Liver (tissue), 9 donors: ENCODE results near the gene ATF7. TPM values are rescaled to one million over a fixed set of nuclear protein-coding genes. Genes with fewer than 3 reads are reported as not detected.

Experiments
- DNase-seq: peaks from one replicate; pipeline ENCODE4 v3.0.0-alpha.2; 2017; ENCODE audit warnings: low spot score
- H3K27ac ChIP-seq, 2 donors: one replicate each; pipeline ENCODE4 v1.7.0; 2013; ENCODE audit warnings: inconsistent platforms in 2 of 2, low read length in 2 of 2, control low read depth in 1 of 2, low read depth in 1 of 2, mild to moderate bottlenecking in 1 of 2
- H3K27me3 ChIP-seq, 4 donors: one replicate each; pipeline versions ENCODE4 v1.6.1 to v1.7.0; 2013; ENCODE audit warnings: low read length in 3 of 4, inconsistent platforms in 1 of 4, mild to moderate bottlenecking in 1 of 4, moderate library complexity in 1 of 4; ENCODE audit not compliant: control insufficient read depth in 4 of 4, insufficient read depth in 4 of 4
- H3K36me3 ChIP-seq, 4 donors: one replicate each; pipeline versions ENCODE4 v1.6.1 to v1.7.0; 2013; ENCODE audit warnings: low read length in 3 of 4, mild to moderate bottlenecking in 3 of 4, low read depth in 1 of 4, moderate library complexity in 1 of 4; ENCODE audit not compliant: control insufficient read depth in 4 of 4, insufficient read depth in 3 of 4
- H3K4me1 ChIP-seq, 4 donors: one replicate each; pipeline versions ENCODE4 v1.6.1 to v1.7.0; 2013; ENCODE audit warnings: low read length in 3 of 4, mild to moderate bottlenecking in 3 of 4, moderate library complexity in 1 of 4; ENCODE audit not compliant: control insufficient read depth in 4 of 4, insufficient read depth in 4 of 4
- H3K4me3 ChIP-seq, 3 donors: one replicate each; pipeline versions ENCODE4 v1.6.1 to v1.7.0; 2013; ENCODE audit warnings: low read length in 3 of 3, control low read depth in 1 of 3, low read depth in 1 of 3, mild to moderate bottlenecking in 1 of 3
- H3K9ac ChIP-seq, 2 donors: one replicate each; pipeline ENCODE4 v1.7.0; 2013; ENCODE audit warnings: low read length in 2 of 2, mild to moderate bottlenecking in 2 of 2, moderate library complexity in 2 of 2, control low read depth in 1 of 2, low read depth in 1 of 2
- H3K9me3 ChIP-seq, 4 donors: one replicate each; pipeline versions ENCODE4 v1.6.1 to v1.7.0; 2013; ENCODE audit warnings: low read length in 3 of 4; ENCODE audit not compliant: control insufficient read depth in 4 of 4
- EGR1 ChIP-seq, 2 donors: IDR thresholded peaks; 2 replicates each; pipeline ENCODE4 v1.6.1; 2016 to 2018; ENCODE audit warnings: antibody characterized with exemption in 2 of 2, low read depth in 2 of 2
- FOXA1 ChIP-seq: IDR thresholded peaks from 2 replicates; pipeline ENCODE4 v1.6.1; 2016; ENCODE audit warnings: antibody characterized with exemption
- FOXA2 ChIP-seq: IDR thresholded peaks from 2 replicates; pipeline ENCODE4 v1.6.1; 2016; ENCODE audit warnings: antibody characterized with exemption
- GABPA ChIP-seq, 2 donors: IDR thresholded peaks in 1 of 2; conservative IDR thresholded peaks in 1 of 2; 2 replicates each; pipeline ENCODE4 v1.6.1; 2016; ENCODE audit warnings: antibody characterized with exemption in 2 of 2, mild to moderate bottlenecking in 1 of 2, moderate library complexity in 1 of 2
- HNF4A ChIP-seq, 2 donors: conservative IDR thresholded peaks; 2 replicates each; pipeline ENCODE4 v1.6.1; 2016; ENCODE audit warnings: antibody characterized with exemption in 2 of 2, mild to moderate bottlenecking in 2 of 2
- HNF4G ChIP-seq: IDR thresholded peaks from 2 replicates; pipeline ENCODE4 v1.6.1; 2016; ENCODE audit warnings: antibody characterized with exemption
- JUND ChIP-seq, 2 donors: IDR thresholded peaks; 2 replicates each; pipeline ENCODE4 v1.6.1; 2016; ENCODE audit warnings: antibody characterized with exemption in 2 of 2
- NR2F2 ChIP-seq: IDR thresholded peaks from 2 replicates; pipeline ENCODE4 v1.6.1; 2016; ENCODE audit warnings: antibody characterized with exemption
- RAD21 ChIP-seq, 2 donors: IDR thresholded peaks; 2 replicates each; pipeline ENCODE4 v1.6.1; 2016; ENCODE audit warnings: antibody characterized with exemption in 2 of 2, mild to moderate bottlenecking in 2 of 2
- RXRA ChIP-seq, 2 donors: IDR thresholded peaks; 2 replicates each; pipeline ENCODE4 v1.6.1; 2017 to 2018; ENCODE audit warnings: antibody characterized with exemption in 2 of 2, mild to moderate bottlenecking in 1 of 2
- SP1 ChIP-seq: IDR thresholded peaks from 2 replicates; pipeline ENCODE4 v1.6.1; 2018; ENCODE audit warnings: antibody characterized with exemption, mild to moderate bottlenecking
- TAF1 ChIP-seq: conservative IDR thresholded peaks from 2 replicates; pipeline ENCODE4 v1.6.1; 2016; ENCODE audit warnings: antibody characterized with exemption, mild to moderate bottlenecking
- YY1 ChIP-seq: IDR thresholded peaks from 2 replicates; pipeline ENCODE4 v1.6.1; 2016; ENCODE audit warnings: antibody characterized with exemption, mild to moderate bottlenecking
- WGBS: extraction: QIAGEN DNeasy Blood & Tissue Kit; methylation state at CpG from one replicate; pipeline ENCODE4 v1.1.7; 2013; 5-methylcytosine and 5-hydroxymethylcytosine counted together
- polyA plus RNA-seq, 2 donors: library from polyadenylated mRNA; stranded (reverse) in 1 of 2; unstranded in 1 of 2; fragments of 200-250 nt in 1 of 2; fragments of >200 nt in 1 of 2; fragmentation: Nextera tagmentation in 1 of 2; extraction: Ambion mirVana in 1 of 2; gene quantifications; one replicate each; pipeline versions ENCODE4 v1.2.1 to v1.2.3, GENCODE V29; 2013 to 2015
- total RNA-seq, 2 donors: library from RNA; depleted of rRNA; stranded (reverse); fragments of >200 nt; gene quantifications; one replicate each; pipeline ENCODE4 v1.2.3, GENCODE V29; 2014
- TF ChIP-seq, protein P1 (sequence below): IDR thresholded peaks from 2 replicates; pipeline ENCODE4 v1.6.1; 2016; ENCODE audit warnings: antibody characterized with exemption, mild to moderate bottlenecking
- TF ChIP-seq, protein P2 (sequence below): fragments of 150-350 bp; IDR thresholded peaks from 2 replicates; pipeline ENCODE4 v1.5.1; 2017; ENCODE audit warnings: improper control_type of control experiment, low read depth, low read length; ENCODE audit not compliant: missing input control
- TF ChIP-seq, protein P3 (sequence below): IDR thresholded peaks from 2 replicates; pipeline ENCODE4 v1.6.1; 2016; ENCODE audit warnings: antibody characterized with exemption
- TF ChIP-seq, protein P4 (sequence below): IDR thresholded peaks from 2 replicates; pipeline ENCODE4 v1.6.1; 2016; ENCODE audit warnings: antibody characterized with exemption
- TF ChIP-seq, protein P5 (sequence below): IDR thresholded peaks from 2 replicates; pipeline ENCODE4 v1.6.1; 2016; ENCODE audit warnings: antibody characterized with exemption
- donor health status: healthy.
- donor health status: healthy.
- donor health status: healthy.
- donor health status: healthy.
- donor health status: healthy.

ATF7 gene
- total and polyA plus RNA-seq, 4 donors: 5.3 to 14.5 (median 9.9) TPM

DNA sequence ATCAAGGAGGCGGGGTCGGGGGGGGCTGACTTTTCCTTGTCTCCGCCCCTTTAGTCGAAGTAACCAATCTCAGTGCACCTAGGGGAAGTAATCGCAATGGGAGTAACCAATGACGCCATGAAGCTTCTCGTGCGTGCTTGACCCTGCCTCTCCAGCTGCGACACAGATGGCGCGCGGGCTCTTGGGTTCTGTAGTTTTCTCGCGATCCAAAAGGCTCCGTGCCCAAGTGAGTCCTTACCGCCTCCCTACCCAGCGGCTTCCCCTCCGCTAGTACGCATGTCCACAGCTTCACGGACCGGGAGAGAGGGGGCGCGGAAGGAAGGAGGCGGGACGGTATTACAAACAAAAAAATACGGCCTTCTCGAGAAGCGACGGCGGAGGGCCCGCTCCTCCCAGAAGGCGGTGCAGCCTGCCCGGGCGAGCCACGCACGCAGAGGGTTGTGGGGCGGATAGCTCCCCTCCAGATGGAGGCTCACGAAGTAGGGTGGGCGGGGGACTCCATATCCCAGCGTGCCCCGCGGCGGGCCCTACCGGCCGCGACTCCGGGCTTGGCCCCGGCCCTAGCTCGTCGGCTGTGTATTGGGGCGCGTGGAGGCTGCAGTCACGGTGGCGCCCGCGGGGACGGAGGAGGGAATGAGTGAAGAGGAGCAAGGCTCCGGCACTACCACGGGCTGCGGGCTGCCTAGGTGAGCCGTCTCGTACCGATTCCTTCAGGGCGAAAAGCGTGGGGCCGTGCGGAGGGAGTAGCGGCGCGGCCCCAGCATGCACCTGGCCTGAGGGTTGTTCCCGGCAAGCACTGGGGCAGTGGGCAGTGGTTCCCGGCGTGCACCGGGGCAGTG is 125.2 kb downstream of the ATF7 start, which contains the start of gene TARBP2:
TARBP2 (plus strand) TSS at position 508 of the 839 bp plus-strand sequence; CDS start at position 634, 126 bp downstream.
- Histone ChIP-seq H3K9me3 (no peaks in the 10 kb centered on the region), H3K9ac (peak within 1 kb of the TSS; percentile 92 to 100), H3K4me1 (peaks cover 5 to 33% (median 21%) of the 10 kb centered on the region in 4 donors), H3K27me3 (no peaks in the 10 kb centered on the region), H3K36me3 (peaks cover 0 to 7% (median 1%) of the 10 kb centered on the region in 4 donors), H3K4me3 (peak within 1 kb of the TSS; percentile 74 to 91 (median 80)), H3K27ac (peak within 1 kb of the TSS; percentile 98 to 99)
- TF ChIP-seq TAF1 (peak; percentile 26), NR2F2 (no peak), EGR1 (IDR thresholded peaks at IDR 0.05; ENCODE audit: low read depth in 2 of 2) (peak in 1 of 2 donors; percentile 44), RAD21 (IDR thresholded peaks at IDR 0.05) (no peak), GABPA (IDR thresholded peaks at IDR 0.05 in 1 of 2, conservative IDR thresholded peaks at IDR 0.05 in 1 of 2) (peak in 1 of 2 donors; percentile 22), FOXA2 (no peak), JUND (IDR thresholded peaks at IDR 0.05) (peak; percentile 14 to 76), YY1 (peak; percentile 89), FOXA1 (no peak), HNF4G (no peak), RXRA (IDR thresholded peaks at IDR 0.05) (peak; percentile 13 to 53), SP1 (peak; percentile 84), HNF4A (conservative IDR thresholded peaks at IDR 0.05) (peak in 1 of 2 donors; percentile 4)
- TF ChIP-seq, protein P1, sequence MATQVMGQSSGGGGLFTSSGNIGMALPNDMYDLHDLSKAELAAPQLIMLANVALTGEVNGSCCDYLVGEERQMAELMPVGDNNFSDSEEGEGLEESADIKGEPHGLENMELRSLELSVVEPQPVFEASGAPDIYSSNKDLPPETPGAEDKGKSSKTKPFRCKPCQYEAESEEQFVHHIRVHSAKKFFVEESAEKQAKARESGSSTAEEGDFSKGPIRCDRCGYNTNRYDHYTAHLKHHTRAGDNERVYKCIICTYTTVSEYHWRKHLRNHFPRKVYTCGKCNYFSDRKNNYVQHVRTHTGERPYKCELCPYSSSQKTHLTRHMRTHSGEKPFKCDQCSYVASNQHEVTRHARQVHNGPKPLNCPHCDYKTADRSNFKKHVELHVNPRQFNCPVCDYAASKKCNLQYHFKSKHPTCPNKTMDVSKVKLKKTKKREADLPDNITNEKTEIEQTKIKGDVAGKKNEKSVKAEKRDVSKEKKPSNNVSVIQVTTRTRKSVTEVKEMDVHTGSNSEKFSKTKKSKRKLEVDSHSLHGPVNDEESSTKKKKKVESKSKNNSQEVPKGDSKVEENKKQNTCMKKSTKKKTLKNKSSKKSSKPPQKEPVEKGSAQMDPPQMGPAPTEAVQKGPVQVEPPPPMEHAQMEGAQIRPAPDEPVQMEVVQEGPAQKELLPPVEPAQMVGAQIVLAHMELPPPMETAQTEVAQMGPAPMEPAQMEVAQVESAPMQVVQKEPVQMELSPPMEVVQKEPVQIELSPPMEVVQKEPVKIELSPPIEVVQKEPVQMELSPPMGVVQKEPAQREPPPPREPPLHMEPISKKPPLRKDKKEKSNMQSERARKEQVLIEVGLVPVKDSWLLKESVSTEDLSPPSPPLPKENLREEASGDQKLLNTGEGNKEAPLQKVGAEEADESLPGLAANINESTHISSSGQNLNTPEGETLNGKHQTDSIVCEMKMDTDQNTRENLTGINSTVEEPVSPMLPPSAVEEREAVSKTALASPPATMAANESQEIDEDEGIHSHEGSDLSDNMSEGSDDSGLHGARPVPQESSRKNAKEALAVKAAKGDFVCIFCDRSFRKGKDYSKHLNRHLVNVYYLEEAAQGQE: peak; percentile 5
- TF ChIP-seq, protein P2, sequence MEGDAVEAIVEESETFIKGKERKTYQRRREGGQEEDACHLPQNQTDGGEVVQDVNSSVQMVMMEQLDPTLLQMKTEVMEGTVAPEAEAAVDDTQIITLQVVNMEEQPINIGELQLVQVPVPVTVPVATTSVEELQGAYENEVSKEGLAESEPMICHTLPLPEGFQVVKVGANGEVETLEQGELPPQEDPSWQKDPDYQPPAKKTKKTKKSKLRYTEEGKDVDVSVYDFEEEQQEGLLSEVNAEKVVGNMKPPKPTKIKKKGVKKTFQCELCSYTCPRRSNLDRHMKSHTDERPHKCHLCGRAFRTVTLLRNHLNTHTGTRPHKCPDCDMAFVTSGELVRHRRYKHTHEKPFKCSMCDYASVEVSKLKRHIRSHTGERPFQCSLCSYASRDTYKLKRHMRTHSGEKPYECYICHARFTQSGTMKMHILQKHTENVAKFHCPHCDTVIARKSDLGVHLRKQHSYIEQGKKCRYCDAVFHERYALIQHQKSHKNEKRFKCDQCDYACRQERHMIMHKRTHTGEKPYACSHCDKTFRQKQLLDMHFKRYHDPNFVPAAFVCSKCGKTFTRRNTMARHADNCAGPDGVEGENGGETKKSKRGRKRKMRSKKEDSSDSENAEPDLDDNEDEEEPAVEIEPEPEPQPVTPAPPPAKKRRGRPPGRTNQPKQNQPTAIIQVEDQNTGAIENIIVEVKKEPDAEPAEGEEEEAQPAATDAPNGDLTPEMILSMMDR: no peak
- TF ChIP-seq, protein P3, sequence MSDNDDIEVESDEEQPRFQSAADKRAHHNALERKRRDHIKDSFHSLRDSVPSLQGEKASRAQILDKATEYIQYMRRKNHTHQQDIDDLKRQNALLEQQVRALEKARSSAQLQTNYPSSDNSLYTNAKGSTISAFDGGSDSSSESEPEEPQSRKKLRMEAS: no peak
- TF ChIP-seq, protein P4, sequence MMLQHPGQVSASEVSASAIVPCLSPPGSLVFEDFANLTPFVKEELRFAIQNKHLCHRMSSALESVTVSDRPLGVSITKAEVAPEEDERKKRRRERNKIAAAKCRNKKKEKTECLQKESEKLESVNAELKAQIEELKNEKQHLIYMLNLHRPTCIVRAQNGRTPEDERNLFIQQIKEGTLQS: no peak
- TF ChIP-seq, protein P5, sequence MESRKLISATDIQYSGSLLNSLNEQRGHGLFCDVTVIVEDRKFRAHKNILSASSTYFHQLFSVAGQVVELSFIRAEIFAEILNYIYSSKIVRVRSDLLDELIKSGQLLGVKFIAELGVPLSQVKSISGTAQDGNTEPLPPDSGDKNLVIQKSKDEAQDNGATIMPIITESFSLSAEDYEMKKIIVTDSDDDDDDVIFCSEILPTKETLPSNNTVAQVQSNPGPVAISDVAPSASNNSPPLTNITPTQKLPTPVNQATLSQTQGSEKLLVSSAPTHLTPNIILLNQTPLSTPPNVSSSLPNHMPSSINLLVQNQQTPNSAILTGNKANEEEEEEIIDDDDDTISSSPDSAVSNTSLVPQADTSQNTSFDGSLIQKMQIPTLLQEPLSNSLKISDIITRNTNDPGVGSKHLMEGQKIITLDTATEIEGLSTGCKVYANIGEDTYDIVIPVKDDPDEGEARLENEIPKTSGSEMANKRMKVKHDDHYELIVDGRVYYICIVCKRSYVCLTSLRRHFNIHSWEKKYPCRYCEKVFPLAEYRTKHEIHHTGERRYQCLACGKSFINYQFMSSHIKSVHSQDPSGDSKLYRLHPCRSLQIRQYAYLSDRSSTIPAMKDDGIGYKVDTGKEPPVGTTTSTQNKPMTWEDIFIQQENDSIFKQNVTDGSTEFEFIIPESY: peak; percentile 64
- WGBS: under 1% methylated on average over 74 of the region's 74 CpGs
- DNase-seq: peak; percentile 98
